ENCODE data around the gene RTTN. TPM values are rescaled to one million over a fixed set of nuclear protein-coding genes. Genes with fewer than 3 reads are reported as not detected.

The RTTN gene
- total and polyA plus RNA-seq, 2 of the 4 experiments (the other 2 are of a cell fraction), result 5.8 to 19.9 TPM

- dilution Hi-C loops (cut with HindIII; ENCODE audit: low sequenced_read_pairs, unreplicated experiment) (no loop called here), intact Hi-C loops (cut with micrococcal nuclease) (no loop called here), in situ Hi-C loops (cut with MboI; ENCODE audit: low sequenced_read_pairs) (no loop called here)
- no peak overlapping the region for H3K4ac ChIP-seq (ENCODE audit: low read depth, low read length)
- CTCF ChIA-PET, result no interaction called here
- H3K79me1 ChIP-seq (ENCODE audit: low read depth in 1 of 2, low read length in 2 of 2), result no peaks in the 10 kb centered on the region
- no peak overlapping the region for H4K8ac ChIP-seq (ENCODE audit: low read depth in 2 of 2, low read length in 2 of 2)
- no peak overlapping the region for H2BK120ac ChIP-seq (ENCODE audit: low read depth, low read length)
- H3K56ac ChIP-seq (ENCODE audit: extremely low read depth, insufficient read depth, low read length), result no peak overlapping the region
- no peak overlapping the region for H3K4me2 ChIP-seq (ENCODE audit: low read depth, low read length)
- ATAC-seq (ENCODE audit: low read depth), result no peak
- no peaks in the 10 kb centered on the region for H4K20me1 ChIP-seq (ENCODE audit: insufficient read depth, low read length)
- H4K91ac ChIP-seq (ENCODE audit: insufficient read depth, low read depth, low read length), result no peak overlapping the region
- H2AFZ ChIP-seq (replicated peaks; ENCODE audit: low read length, poor library complexity), result no peak overlapping the region
- H3K27me3 ChIP-seq (ENCODE audit: control insufficient read depth, insufficient read depth, low read length), result no peaks in the 10 kb centered on the region
- H2BK20ac ChIP-seq (ENCODE audit: low read depth, low read length), result no peak overlapping the region
- DNase-seq, result no peak
- H3K9me1 ChIP-seq (ENCODE audit: insufficient read depth, low read length), result no peaks in the 10 kb centered on the region; the same call in 1 of the 2 replicates
- H2AK5ac ChIP-seq (ENCODE audit: low read depth, low read length), result no peak overlapping the region
- POLR2A ChIA-PET (ENCODE audit: unreplicated experiment), result no interaction called here
- no TSS peak for BruUV-seq (replicated peaks)
- no peaks in the 10 kb centered on the region for H3K4me1 ChIP-seq (ENCODE audit: control insufficient read depth, insufficient read depth, low read length)
- H3K23ac ChIP-seq (ENCODE audit: low read depth, low read length), result no peak overlapping the region
- H3K36me3 ChIP-seq (ENCODE audit: control insufficient read depth, insufficient read depth, low read length), result peaks cover 6% of the 10 kb centered on the region; the same call in 1 of the 2 replicates
- H3K9me3 ChIP-seq (ENCODE audit: control insufficient read depth, insufficient read depth, low read length), result no peaks in the 10 kb centered on the region
- no peak overlapping the region for H3K27ac ChIP-seq (ENCODE audit: insufficient read depth, low read length)
- no peak overlapping the region for H3K14ac ChIP-seq (replicated peaks; ENCODE audit: low read depth, low read length)
- H3K18ac ChIP-seq (ENCODE audit: low read depth, low read length), result no peak overlapping the region
- H3K9ac ChIP-seq (ENCODE audit: low read depth, low read length), result no peak overlapping the region
- WGBS, 2 experiments (ENCODE audit: extremely low coverage in 2 of 2, insufficient read length in 1 of 2), result no CpG with 5 or more reads among the region's 2 CpGs
- H2AK9ac ChIP-seq (replicated peaks; ENCODE audit: low read depth, low read length, poor library complexity), result no peak overlapping the region
- no peak for TF ChIP-seq CEBPB (IDR thresholded peaks at IDR 0.05; ENCODE audit: low read depth, low read length)
- TF ChIP-seq MXI1 (IDR thresholded peaks at IDR 0.05; ENCODE audit: borderline replicate concordance, low read depth, low read length), result no peak
- no peak for TF ChIP-seq CTCF (conservative IDR thresholded peaks at IDR 0.05; ENCODE audit: low read depth, low read length)
- no peak for TF ChIP-seq USF2 (IDR thresholded peaks at IDR 0.05; ENCODE audit: low read depth, low read length)
- TF ChIP-seq POLR2A (IDR thresholded peaks at IDR 0.05; ENCODE audit: low read depth, low read length), result no peak
- TF ChIP-seq SMC3 (IDR thresholded peaks at IDR 0.05; ENCODE audit: low read depth, low read length), result no peak
- no peak for TF ChIP-seq NFE2L2 (IDR thresholded peaks at IDR 0.05; ENCODE audit: low read depth, low read length)
- TF ChIP-seq, protein P1, sequence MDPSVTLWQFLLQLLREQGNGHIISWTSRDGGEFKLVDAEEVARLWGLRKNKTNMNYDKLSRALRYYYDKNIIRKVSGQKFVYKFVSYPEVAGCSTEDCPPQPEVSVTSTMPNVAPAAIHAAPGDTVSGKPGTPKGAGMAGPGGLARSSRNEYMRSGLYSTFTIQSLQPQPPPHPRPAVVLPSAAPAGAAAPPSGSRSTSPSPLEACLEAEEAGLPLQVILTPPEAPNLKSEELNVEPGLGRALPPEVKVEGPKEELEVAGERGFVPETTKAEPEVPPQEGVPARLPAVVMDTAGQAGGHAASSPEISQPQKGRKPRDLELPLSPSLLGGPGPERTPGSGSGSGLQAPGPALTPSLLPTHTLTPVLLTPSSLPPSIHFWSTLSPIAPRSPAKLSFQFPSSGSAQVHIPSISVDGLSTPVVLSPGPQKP (IDR thresholded peaks at IDR 0.05; ENCODE audit: borderline replicate concordance, low read depth, low read length), result no peak
- TF ChIP-seq MAFK (IDR thresholded peaks at IDR 0.05; ENCODE audit: low read depth, low read length), result no peak
- no peak for TF ChIP-seq MAZ (IDR thresholded peaks at IDR 0.05; ENCODE audit: borderline replicate concordance, low read depth, low read length)
- no peak for TF ChIP-seq RAD21 (IDR thresholded peaks at IDR 0.05; ENCODE audit: low read length)
- no peak overlapping the region for H4K5ac ChIP-seq (ENCODE audit: low read depth, low read length)
- H2BK5ac ChIP-seq (ENCODE audit: low read depth, low read length, poor library complexity, severe bottlenecking), result no peak overlapping the region
- H2BK15ac ChIP-seq (ENCODE audit: low read depth, low read length), result no peak overlapping the region
- H3K4me3 ChIP-seq (ENCODE audit: insufficient read depth, low read depth, low read length), result no peak overlapping the region
Observed at GRCh38 chr18:70019136-70019535, 186.4 kb downstream of the RTTN start.
